Measurements from ENCODE around the gene TNFSF13B.
"Not testable (repeated sequence)": the region's sequence is repeated elsewhere in the genome, so short reads cannot be mapped to it uniquely, and the experiment has no call there.

TNFSF13B gene, protein sequence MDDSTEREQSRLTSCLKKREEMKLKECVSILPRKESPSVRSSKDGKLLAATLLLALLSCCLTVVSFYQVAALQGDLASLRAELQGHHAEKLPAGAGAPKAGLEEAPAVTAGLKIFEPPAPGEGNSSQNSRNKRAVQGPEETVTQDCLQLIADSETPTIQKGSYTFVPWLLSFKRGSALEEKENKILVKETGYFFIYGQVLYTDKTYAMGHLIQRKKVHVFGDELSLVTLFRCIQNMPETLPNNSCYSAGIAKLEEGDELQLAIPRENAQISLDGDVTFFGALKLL

DNA sequence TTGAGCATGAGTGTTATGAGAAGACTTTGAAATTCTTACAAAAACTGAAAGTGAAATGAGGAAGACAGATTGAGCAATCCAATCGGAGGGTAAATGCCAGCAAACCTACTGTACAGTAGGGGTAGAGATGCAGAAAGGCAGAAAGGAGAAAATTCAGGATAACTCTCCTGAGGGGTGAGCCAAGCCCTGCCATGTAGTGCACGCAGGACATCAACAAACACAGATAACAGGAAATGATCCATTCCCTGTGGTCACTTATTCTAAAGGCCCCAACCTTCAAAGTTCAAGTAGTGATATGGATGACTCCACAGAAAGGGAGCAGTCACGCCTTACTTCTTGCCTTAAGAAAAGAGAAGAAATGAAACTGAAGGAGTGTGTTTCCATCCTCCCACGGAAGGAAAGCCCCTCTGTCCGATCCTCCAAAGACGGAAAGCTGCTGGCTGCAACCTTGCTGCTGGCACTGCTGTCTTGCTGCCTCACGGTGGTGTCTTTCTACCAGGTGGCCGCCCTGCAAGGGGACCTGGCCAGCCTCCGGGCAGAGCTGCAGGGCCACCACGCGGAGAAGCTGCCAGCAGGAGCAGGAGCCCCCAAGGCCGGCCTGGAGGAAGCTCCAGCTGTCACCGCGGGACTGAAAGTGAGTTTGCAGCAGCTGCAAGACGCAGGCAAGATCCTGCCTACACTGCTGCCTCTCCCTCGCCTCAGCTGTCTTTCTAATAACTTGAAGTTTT is at the start of gene TNFSF13B:
TNFSF13B (plus strand) TSS at position 118 of the 728 bp plus-strand sequence; CDS start at position 296, 178 bp downstream.
- DNase-seq: peak in 9 of 10 donors; percentile 10 to 90 (median 22)
- intact Hi-C loops (cut with DNase I): no loop called here

- intact Hi-C loops (cut with DNase I): no loop called here
- no peak for DNase-seq
These were observed 49.5 kb upstream of the TNFSF13B start for GRCh38 chr13:108220041-108220440.

GRCh38 chr13:108223687-108224503 is 45.6 kb upstream of the TNFSF13B start:
- no peak for DNase-seq
- intact Hi-C loops (cut with DNase I): no loop called here

GRCh38 chr13:108225440-108225839 is 44.1 kb upstream of the TNFSF13B start:
- intact Hi-C loops (cut with DNase I): loop anchor here (5.0 kb wide), 1 partner anchor 672 kb away; no protein-coding TSS in a partner anchor
- no peak for DNase-seq

DNA sequence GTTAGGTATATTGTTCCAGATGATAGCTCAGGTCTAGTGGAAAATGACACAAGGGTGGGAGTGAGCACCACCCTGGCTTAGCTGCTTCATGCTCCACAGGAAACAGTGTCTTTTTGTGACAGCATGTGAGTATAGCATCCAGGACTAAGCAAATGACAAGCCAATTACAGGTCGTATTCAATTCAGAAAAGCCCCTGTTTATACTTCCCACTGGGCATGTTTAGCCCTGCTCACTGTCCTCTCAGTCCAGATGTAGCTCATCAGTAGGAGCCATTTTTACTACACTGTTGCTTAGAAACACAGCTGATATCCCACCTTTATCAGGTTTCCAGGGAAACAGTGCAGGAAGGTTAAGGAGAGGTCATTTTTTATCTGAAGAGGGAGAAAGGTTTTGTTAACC is 43.3 kb upstream of the TNFSF13B start:
- DNase-seq: no peak
- intact Hi-C loops (cut with DNase I): loop anchor here (5.0 kb wide), 1 partner anchor 671 kb away; no protein-coding TSS in a partner anchor

GRCh38 chr13:108227651-108228272 is 41.8 kb upstream of the TNFSF13B start:
- no peak for DNase-seq
- intact Hi-C loops (cut with DNase I): loop anchor here (5.0 kb wide), 1 partner anchor 670 kb away; no protein-coding TSS in a partner anchor

DNA sequence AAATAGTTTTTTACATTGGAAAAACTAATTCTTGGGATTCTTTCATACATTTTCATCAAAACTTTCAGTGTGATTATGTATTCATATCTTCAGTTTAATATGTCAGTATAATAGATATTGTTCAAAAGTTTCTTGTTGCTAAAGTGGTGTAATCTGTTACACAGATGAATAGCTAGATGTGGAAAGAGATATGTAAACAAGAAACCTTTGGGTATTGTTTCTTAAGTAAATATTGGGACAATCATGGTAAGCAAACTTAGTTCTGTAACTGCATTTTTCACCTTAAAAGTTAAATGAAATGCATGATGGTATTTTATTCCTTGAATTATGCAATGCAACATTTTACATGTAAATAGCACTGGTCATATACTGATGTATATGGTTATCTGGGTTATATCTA is 39.1 kb upstream of the TNFSF13B start:
- intact Hi-C loops (cut with DNase I): no loop called here
- DNase-seq: no peak

- intact Hi-C loops (cut with DNase I): no loop called here
- DNase-seq: no peak
These were observed 20.4 kb upstream of the TNFSF13B start for GRCh38 chr13:108249150-108249549.

- intact Hi-C loops (cut with DNase I): no loop called here
- DNase-seq: no peak
These were observed 12.3 kb upstream of the TNFSF13B start for GRCh38 chr13:108257248-108257647.

DNA sequence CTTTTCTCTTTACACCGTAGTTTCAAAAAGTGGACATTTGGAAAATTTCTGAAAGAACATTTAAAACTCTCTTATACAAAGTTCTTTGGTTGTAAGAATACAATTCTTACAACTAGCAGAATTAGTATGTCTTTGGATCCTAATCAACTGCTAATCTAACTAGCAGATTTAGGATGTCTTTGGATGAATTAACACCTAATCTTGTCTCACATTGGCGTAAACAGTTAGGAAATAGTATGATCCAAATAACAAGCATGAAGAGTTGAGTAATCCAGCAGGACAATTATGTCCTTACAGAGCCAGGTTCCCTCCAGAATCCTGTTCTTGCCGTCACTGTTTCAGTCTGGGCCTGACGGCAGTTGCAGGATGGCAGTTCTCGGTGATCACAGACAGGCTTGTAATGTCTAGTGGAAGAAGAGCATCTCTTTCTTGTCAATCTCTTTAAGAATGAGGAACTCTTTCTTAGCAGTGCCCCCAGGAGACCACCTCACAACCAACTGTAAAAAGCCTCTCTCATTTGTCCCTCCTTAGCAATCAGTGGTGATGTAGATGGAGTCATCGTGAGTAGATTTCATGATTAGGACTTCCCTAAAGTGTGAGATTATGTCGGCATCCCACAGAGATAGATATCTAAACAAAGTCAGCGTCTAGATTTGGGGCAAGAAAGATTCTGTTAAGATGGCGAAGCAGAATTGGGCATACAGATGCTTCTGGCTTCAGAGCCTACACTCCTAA is 5.7 kb upstream of the TNFSF13B start:
- no peak for DNase-seq
- intact Hi-C loops (cut with DNase I): no loop called here

- intact Hi-C loops (cut with DNase I): no loop called here
- DNase-seq: no peak
These were observed 3.1 kb upstream of the TNFSF13B start for GRCh38 chr13:108266321-108266990.

DNA sequence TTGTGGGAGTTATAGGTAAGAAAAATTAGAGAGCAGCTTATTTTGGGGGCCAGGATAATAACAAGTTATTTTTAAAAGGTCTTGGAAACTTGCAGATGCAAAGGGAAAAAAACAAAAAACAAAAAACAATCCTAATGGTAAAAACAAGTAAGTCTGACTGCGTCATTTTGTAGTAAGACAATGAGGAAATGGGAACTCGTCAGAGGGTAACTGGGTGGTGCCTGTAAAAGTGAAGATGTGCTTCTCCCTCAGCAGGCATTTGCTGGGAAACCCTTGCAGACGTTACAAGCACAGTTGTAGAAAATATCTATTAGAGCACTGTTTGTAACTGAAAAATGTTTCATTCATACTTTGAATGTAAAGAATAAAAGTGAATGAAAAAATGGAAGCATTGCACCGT is 2.2 kb upstream of the TNFSF13B start:
- no peak for DNase-seq
- intact Hi-C loops (cut with DNase I): no loop called here

DNA sequence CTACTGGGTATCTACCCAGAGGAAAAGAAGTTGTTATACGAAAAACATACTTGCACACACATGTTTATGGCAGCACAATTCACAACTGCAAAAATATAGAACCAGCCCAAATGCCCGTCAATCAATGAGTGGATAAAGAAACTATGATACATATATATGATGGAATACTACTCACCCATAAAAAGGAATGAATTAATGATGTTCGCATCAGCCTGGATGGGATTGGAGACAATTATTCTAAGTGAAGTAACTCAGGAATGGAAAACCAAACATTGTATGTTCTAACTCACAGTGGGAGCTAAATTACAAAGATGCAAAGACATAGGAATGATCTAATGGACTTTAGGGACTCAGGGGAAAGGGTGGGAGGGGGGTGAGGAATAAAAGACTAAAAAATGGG is 1.7 kb upstream of the TNFSF13B start:
- DNase-seq; intact Hi-C loops (cut with DNase I): not testable (repeated sequence)

GRCh38 chr13:108268466-108269112 is 929 bp upstream of the TNFSF13B start:
- intact Hi-C loops (cut with DNase I): no loop called here

DNA sequence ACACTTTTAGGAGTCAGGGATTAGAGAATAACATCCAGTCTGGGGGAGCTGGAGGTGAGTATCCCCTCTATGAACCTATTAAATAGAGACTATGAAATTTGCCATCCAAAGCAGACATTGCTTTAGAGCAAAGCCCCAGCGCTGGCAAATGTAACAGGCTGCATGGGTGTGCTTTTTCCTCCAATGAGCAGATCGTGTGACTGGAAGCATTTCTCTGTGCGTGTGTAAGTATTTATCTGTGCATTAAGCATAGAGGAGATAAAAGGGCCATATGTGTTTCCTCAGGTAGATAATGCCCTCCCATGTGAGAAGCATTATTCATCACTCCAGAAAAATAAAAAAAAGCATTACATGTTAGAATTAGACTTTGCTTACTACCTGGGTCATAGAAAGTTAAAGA is 924 bp downstream of the TNFSF13B start:
- intact Hi-C loops (cut with DNase I): no loop called here
- no peak for DNase-seq

More at GRCh38 chr13:108268466-108269112, 929 bp upstream of the TNFSF13B start:
- no peak for DNase-seq

DNA sequence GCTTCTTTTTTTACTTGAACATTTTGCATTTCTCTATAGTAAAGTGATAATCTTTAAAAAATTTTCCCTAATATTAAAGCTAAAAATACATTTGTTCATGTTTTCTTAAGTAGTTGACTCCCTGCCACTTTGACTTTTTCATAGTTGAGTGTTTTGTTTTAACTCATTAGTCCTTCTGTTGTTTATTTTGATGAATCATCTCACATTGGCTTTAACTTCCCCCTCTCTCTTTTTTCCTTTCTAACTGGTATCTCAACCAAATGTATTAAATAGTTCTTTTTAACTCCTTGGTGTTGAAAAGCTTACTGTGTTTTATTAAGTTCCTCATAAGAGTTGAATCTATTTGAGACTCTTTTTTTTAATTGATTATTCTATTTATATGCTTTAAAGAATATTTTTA is 2.8 kb downstream of the TNFSF13B start:
- no peak for DNase-seq
- intact Hi-C loops (cut with DNase I): no loop called here

- intact Hi-C loops (cut with DNase I): no loop called here
- DNase-seq: no peak
These were observed 4.1 kb downstream of the TNFSF13B start for GRCh38 chr13:108273429-108274118.

DNA sequence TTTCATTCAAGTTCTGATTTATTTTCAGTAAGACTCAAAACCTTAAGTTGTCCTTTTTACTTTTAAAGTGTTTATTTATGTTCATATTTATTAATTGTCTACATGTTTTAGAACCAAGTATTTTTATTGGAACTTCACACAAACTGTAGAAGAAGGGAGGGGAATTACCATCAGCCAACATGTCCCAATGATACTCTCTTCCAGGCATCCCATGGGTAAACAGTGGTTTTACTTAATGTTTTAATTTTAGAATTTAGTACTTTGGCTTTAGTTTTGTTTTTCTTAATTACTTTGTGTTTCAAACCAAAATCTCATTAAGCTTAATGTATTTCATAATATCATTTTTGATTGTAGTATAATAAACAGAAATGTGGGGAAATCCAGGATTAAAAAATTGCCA is 5.2 kb downstream of the TNFSF13B start:
- intact Hi-C loops (cut with DNase I): no loop called here
- no peak for DNase-seq
